Measurements from ENCODE around the gene ROGDI.

ROGDI gene

DNA sequence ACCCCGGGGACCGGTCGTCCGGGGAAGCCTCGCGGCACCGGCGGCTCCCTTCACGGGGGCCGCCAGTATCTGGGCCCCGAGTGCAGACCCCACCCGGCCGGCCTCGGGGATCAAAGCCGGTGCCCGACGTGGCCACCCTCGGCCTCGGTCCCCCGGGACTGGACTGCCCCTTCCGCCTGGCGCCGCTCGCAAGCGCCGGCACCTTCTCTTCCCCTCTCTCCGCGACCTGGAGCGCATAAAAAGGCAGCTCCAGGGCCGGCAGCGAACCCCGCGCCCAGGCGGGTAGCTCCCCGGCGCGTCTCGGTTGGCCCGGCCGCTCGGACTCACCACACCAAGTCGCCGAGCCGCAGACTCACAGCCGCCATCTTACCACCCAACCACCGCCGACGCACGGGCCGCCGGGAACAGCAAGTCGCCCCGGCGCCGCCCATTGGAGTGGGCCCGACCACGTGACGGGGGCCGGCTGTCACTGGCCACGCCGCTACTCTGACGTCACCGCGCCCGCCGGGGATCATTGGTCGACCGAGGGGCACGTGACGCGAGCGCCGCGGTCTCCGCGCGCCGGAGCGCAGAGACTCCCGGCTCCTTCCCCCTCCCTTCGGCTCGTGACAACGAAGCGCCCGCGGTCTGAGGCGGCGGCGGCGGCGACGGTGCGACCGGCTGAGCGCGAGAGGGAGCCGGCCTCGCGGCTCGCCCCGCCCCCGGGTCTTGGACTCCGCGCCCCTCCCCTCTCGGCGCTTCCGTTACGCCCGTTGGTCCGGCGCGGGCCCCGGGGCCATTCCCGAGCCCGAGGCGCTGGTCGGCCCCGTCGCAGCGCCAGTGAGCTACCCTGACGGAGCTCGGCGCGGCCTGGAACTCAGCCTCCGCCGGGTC lies 44.7 kb upstream of the ROGDI start, which contains the start of the genes GLYR1 and UBN1 (continued):
- TF ChIP-seq ZNF830 (tag by site-specific recombination; IDR thresholded peaks at IDR 0.05; ENCODE audit: low read depth) (no peak), ZBTB1 (tag by site-specific recombination; IDR thresholded peaks at IDR 0.05) (no peak), HOXD13 (CRISPR knock-in tag; IDR thresholded peaks at IDR 0.05; ENCODE audit: borderline replicate concordance) (no peak), ZNF510 (tag by site-specific recombination; IDR thresholded peaks at IDR 0.05; ENCODE audit: insufficient replicate concordance) (no peak), ZNF791 (tag by site-specific recombination; IDR thresholded peaks at IDR 0.05) (no peak), ZFP37 (tag by site-specific recombination; IDR thresholded peaks at IDR 0.05) (0 out of 2 replicates have a peak, but pooled peaks have one; percentile 74), RBAK (tag by site-specific recombination; IDR thresholded peaks at IDR 0.05) (no peak), WT1 (tag by site-specific recombination; IDR thresholded peaks at IDR 0.05) (no peak), ZNF23 (tag by site-specific recombination; IDR thresholded peaks at IDR 0.05; ENCODE audit: borderline replicate concordance) (no peak), ZNF501 (tag by site-specific recombination; IDR thresholded peaks at IDR 0.05) (no peak), ZNF266 (tag by site-specific recombination; IDR thresholded peaks at IDR 0.05; ENCODE audit: low read depth) (no peak), ZBTB48 (tag by site-specific recombination; IDR thresholded peaks at IDR 0.05) (0 out of 2 replicates have a peak, but pooled peaks have one; percentile 20), ZNF76 (tag by site-specific recombination; IDR thresholded peaks at IDR 0.05; ENCODE audit: borderline replicate concordance, low read depth) (peak; percentile 95), ZSCAN30 (tag by site-specific recombination; IDR thresholded peaks at IDR 0.05) (peak; percentile 57), ZNF239 (tag by site-specific recombination; IDR thresholded peaks at IDR 0.05) (no peak), ZNF19 (tag by site-specific recombination; IDR thresholded peaks at IDR 0.05; ENCODE audit: low read depth) (no peak), MZF1 (tag by site-specific recombination; IDR thresholded peaks at IDR 0.05; ENCODE audit: borderline replicate concordance) (no peak), ZNF768 (tag by site-specific recombination; IDR thresholded peaks at IDR 0.05) (no peak), ZNF157 (tag by site-specific recombination; IDR thresholded peaks at IDR 0.05) (no peak), ZNF629 (tag by site-specific recombination; IDR thresholded peaks at IDR 0.05) (peak; percentile 89), ZNF776 (tag by site-specific recombination; IDR thresholded peaks at IDR 0.05; ENCODE audit: borderline replicate concordance) (no peak), ZNF335 (tag by site-specific recombination; conservative IDR thresholded peaks at IDR 0.05) (peak; percentile 92)
- TF ChIP-seq, protein P1, sequence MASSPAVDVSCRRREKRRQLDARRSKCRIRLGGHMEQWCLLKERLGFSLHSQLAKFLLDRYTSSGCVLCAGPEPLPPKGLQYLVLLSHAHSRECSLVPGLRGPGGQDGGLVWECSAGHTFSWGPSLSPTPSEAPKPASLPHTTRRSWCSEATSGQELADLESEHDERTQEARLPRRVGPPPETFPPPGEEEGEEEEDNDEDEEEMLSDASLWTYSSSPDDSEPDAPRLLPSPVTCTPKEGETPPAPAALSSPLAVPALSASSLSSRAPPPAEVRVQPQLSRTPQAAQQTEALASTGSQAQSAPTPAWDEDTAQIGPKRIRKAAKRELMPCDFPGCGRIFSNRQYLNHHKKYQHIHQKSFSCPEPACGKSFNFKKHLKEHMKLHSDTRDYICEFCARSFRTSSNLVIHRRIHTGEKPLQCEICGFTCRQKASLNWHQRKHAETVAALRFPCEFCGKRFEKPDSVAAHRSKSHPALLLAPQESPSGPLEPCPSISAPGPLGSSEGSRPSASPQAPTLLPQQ (tag by site-specific recombination; IDR thresholded peaks at IDR 0.05) = peak; percentile 84
- TF ChIP-seq, protein P2, sequence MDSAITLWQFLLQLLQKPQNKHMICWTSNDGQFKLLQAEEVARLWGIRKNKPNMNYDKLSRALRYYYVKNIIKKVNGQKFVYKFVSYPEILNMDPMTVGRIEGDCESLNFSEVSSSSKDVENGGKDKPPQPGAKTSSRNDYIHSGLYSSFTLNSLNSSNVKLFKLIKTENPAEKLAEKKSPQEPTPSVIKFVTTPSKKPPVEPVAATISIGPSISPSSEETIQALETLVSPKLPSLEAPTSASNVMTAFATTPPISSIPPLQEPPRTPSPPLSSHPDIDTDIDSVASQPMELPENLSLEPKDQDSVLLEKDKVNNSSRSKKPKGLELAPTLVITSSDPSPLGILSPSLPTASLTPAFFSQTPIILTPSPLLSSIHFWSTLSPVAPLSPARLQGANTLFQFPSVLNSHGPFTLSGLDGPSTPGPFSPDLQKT (IDR thresholded peaks at IDR 0.05; ENCODE audit: borderline replicate concordance, low read depth, low read length) = no peak
- TF ChIP-seq, protein P3, sequence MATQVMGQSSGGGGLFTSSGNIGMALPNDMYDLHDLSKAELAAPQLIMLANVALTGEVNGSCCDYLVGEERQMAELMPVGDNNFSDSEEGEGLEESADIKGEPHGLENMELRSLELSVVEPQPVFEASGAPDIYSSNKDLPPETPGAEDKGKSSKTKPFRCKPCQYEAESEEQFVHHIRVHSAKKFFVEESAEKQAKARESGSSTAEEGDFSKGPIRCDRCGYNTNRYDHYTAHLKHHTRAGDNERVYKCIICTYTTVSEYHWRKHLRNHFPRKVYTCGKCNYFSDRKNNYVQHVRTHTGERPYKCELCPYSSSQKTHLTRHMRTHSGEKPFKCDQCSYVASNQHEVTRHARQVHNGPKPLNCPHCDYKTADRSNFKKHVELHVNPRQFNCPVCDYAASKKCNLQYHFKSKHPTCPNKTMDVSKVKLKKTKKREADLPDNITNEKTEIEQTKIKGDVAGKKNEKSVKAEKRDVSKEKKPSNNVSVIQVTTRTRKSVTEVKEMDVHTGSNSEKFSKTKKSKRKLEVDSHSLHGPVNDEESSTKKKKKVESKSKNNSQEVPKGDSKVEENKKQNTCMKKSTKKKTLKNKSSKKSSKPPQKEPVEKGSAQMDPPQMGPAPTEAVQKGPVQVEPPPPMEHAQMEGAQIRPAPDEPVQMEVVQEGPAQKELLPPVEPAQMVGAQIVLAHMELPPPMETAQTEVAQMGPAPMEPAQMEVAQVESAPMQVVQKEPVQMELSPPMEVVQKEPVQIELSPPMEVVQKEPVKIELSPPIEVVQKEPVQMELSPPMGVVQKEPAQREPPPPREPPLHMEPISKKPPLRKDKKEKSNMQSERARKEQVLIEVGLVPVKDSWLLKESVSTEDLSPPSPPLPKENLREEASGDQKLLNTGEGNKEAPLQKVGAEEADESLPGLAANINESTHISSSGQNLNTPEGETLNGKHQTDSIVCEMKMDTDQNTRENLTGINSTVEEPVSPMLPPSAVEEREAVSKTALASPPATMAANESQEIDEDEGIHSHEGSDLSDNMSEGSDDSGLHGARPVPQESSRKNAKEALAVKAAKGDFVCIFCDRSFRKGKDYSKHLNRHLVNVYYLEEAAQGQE (tag by site-specific recombination; IDR thresholded peaks at IDR 0.05) = no peak
- TF ChIP-seq, protein P4, sequence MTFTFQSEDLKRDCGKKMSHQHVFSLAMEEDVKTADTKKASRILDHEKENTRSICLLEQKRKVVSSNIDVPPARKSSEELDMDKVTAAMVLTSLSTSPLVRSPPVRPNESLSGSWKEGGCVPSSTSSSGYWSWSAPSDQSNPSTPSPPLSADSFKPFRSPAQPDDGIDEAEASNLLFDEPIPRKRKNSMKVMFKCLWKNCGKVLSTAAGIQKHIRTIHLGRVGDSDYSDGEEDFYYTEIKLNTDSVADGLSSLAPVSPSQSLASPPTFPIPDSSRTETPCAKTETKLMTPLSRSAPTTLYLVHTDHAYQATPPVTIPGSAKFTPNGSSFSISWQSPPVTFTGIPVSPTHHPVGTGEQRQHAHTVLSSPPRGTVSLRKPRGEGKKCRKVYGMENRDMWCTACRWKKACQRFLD (tag by site-specific recombination; IDR thresholded peaks at IDR 0.05) = peak; percentile 40; the same call in 1 of the 2 replicates
- TF ChIP-seq, protein P5, sequence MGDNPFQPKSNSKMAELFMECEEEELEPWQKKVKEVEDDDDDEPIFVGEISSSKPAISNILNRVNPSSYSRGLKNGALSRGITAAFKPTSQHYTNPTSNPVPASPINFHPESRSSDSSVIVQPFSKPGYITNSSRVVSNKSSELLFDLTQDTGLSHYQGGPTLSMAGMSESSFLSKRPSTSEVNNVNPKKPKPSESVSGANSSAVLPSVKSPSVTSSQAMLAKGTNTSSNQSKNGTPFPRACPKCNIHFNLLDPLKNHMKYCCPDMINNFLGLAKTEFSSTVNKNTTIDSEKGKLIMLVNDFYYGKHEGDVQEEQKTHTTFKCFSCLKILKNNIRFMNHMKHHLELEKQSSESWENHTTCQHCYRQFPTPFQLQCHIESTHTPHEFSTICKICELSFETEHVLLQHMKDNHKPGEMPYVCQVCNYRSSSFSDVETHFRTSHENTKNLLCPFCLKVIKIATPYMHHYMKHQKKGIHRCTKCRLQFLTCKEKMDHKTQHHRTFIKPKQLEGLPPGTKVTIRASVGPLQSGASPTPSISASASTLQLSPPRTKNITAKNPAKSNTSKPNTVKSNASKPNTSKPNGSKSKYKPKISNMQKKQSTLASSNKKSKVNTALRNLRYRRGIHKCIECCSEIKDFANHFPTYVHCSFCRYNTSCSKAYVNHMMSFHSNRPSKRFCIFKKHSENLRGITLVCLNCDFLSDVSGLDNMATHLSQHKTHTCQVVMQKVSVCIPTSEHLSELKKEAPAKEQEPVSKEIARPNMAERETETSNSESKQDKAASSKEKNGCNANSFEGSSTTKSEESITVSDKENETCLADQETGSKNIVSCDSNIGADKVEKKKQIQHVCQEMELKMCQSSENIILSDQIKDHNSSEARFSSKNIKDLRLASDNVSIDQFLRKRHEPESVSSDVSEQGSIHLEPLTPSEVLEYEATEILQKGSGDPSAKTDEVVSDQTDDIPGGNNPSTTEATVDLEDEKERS (tag by site-specific recombination; IDR thresholded peaks at IDR 0.05) = no peak
- TF ChIP-seq, protein P6, sequence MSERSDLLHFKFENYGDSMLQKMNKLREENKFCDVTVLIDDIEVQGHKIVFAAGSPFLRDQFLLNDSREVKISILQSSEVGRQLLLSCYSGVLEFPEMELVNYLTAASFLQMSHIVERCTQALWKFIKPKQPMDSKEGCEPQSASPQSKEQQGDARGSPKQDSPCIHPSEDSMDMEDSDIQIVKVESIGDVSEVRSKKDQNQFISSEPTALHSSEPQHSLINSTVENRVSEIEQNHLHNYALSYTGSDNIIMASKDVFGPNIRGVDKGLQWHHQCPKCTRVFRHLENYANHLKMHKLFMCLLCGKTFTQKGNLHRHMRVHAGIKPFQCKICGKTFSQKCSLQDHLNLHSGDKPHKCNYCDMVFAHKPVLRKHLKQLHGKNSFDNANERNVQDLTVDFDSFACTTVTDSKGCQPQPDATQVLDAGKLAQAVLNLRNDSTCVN (tag by site-specific recombination; optimal IDR thresholded peaks at IDR 0.05) = peak; percentile 81

All from HEK293 (cell line).